D721Med (cell line): Measurements from ENCODE around the gene UBE4B.
"Not testable (repeated sequence)": the region's sequence is repeated elsewhere in the genome, so short reads cannot be mapped to it uniquely, and the experiment has no call there.

ENCODE experiments used
- DNase-seq: peaks from one replicate; pipeline ENCODE4 v3.0.0; 2011; ENCODE audit warnings: low spot score; ENCODE audit not compliant: insufficient read length
- FAIRE-seq: peaks from 2 replicates; lab custom pipeline; 2011; peaks lifted over from hg19 to GRCh38; lab: Jason Lieb, UNC
- TF ChIP-seq, protein P1 (sequence below): IDR thresholded peaks from 2 replicates; pipeline ENCODE4 v1.5.1; 2012; ENCODE audit warnings: mild to moderate bottlenecking, control low read depth; ENCODE audit not compliant: insufficient read depth; ENCODE audit errors: missing control alignments

UBE4B gene

DNA sequence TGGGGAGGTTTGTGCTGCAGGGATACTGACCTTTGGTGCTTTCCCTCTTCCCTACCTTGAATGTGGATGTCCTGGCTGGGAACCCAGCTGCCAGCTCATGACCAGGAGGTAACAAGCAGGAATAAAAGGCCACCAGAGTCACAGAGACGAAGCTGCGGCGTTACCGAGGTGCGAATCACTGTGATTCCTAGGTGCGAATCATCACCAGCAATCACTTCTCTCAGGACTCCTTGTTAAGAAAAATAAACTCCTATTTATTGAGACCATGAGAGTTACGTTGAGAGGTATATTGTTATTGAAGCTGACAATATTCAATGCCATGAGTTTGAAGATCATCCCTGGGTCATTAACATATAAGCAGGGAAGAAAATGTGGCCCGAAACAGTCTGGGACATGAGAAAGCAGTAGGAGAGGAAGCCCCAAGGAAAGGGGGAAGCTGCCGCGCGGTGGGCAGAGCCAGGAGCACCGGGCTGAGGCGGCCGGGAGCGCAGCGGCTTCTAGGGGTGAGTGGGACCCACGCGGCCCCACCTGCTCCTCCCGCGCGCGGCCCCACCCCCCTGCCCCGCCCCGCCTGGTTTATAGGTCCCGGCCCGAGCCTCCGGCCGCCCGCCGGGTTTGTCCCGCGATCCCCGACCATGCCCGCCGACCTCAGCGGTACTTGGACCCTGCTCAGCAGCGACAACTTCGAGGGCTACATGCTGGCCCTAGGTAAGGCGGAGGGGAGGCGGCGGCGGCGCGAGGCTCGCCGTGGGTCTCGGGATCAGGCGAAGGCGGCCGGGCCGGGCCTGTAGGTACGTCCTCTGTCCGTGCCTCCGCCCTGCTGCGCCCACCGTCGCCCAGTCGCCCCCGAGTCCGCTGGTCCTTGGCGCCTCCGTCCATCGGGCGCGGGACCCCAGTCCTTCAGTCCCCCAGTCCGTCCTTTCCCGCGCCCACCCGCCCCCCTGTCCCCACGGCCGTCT, 35.9 kb upstream of the UBE4B start, which contains the start of gene RBP7:
Gene RBP7 (plus strand): TSS at position 605 of the 959 bp plus-strand sequence. CDS start 31 bp downstream, at position 636.
- TF ChIP-seq, protein P1, sequence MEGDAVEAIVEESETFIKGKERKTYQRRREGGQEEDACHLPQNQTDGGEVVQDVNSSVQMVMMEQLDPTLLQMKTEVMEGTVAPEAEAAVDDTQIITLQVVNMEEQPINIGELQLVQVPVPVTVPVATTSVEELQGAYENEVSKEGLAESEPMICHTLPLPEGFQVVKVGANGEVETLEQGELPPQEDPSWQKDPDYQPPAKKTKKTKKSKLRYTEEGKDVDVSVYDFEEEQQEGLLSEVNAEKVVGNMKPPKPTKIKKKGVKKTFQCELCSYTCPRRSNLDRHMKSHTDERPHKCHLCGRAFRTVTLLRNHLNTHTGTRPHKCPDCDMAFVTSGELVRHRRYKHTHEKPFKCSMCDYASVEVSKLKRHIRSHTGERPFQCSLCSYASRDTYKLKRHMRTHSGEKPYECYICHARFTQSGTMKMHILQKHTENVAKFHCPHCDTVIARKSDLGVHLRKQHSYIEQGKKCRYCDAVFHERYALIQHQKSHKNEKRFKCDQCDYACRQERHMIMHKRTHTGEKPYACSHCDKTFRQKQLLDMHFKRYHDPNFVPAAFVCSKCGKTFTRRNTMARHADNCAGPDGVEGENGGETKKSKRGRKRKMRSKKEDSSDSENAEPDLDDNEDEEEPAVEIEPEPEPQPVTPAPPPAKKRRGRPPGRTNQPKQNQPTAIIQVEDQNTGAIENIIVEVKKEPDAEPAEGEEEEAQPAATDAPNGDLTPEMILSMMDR: no peak
- no peak for DNase-seq

DNA sequence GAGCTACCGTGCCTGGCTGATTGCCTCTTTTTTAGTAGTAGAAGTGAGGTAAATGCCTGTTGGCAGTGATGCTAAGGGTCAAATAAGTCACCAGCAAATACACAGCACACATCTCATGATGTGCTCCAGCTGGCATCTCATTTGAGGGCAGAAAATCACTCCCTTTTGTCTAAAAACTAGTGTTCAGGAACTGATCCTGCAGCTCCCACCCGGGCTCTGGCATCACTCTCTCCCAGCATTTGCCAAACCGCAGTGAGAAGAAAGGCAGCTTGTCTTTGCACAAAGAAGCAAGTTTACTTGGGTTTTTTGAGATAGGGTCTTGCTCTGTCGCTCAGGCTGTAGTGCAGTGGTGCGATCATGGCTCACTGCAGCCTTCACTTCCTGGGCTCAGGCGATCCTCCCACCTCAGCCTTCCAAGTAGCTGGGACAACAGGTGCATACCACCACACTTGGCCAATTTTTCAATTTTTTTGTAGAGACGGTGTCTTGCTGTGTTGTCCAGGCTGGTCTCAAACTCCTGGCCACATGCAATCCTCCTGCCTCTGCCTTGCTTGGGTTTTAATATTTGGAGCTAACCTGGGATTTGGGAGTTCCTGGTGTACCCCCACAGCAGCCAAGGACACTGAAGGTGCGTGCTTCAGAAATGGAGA, 31.6 kb upstream of the UBE4B start:
- no peak for FAIRE-seq
- TF ChIP-seq, protein P1: no peak
- no peak for DNase-seq

More for the DNA sequence above, 35.9 kb upstream of the UBE4B start, which contains the start of gene RBP7:
- no peak for FAIRE-seq

DNA sequence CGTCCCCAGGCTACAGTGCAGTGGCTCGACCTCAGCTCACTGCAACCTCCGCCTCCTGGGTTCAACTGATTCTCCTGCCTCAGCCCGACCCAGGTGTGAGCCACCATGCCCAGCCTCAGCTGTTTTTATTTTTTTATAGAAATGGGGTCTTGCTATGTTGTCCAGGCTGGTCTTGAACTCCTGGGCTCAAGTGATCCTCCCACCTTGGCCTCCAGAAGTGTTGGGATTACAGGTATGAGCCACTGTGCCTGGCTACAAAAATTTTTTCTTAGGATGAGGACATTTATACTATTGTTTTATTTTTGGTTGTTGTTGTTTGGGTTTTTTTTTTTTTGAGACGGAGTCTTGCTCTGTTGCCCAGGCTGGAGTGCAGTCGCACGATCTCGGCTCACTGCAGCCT, 27.5 kb upstream of the UBE4B start:
- not testable (repeated sequence) for FAIRE-seq, DNase-seq

DNA sequence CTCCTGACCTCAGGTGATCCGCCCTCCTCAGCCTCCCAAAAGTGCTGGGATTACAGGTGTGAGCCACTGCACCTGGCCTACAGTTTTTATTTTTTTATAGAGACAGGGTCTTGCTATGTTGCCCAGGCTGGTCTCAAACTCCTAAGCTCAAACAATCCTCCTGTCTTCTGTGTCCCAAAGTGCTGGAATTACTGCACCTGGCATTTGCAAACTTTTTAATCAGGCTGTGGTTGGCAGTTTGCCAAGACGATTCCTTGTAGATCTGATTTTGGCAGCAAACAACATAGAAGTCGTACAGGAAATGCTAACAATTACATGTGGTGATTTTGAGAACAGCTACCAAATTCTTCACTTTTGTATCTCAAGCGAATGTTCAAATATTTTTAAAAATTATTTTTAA, 25.6 kb upstream of the UBE4B start:
- no peak for FAIRE-seq
- TF ChIP-seq, protein P1: no peak

DNA sequence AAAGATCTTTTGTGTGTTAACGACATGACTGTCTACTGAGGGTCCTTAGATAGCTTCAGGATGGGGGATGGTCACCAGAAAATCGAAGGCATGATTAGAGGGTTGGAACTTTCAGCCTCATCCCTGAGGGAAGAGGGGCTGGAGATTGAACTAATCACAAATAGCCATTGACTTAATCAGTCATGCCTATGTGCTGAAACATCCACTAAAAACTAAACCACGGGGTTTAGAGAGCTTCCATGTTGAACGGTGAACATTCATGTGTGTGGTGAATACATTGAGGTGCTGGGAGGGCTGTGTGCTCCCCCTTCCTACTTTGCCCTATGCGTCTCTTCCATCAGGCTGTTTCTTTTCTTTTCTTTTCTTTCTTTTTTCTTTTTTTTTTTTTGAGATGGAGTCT, 18.7 kb upstream of the UBE4B start:
- FAIRE-seq (no peak), DNase-seq (no peak)
- TF ChIP-seq, protein P1: no peak

More for the DNA sequence above, 25.6 kb upstream of the UBE4B start:
- DNase-seq: no peak

DNA sequence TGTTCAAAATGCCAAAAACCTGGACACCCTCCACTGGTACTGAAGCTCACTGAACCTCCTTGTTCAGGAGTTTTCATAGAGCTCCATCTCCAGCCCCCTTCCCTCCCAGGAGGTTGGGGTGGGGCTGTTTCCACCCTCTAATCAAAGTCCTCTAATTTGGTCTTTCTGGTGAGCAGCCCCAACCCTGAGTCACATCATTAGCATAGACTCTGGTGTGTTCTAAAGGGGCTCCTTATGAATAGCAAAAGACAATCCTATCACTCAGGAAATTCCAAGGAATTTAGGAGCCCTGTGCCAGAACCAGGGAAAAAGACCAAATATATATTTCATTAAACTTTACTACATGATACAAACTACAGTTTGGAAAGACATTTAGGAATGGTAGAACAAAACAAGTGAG, 13.2 kb upstream of the UBE4B start:
- TF ChIP-seq, protein P1: no peak
- FAIRE-seq (no peak), DNase-seq (no peak)

DNA sequence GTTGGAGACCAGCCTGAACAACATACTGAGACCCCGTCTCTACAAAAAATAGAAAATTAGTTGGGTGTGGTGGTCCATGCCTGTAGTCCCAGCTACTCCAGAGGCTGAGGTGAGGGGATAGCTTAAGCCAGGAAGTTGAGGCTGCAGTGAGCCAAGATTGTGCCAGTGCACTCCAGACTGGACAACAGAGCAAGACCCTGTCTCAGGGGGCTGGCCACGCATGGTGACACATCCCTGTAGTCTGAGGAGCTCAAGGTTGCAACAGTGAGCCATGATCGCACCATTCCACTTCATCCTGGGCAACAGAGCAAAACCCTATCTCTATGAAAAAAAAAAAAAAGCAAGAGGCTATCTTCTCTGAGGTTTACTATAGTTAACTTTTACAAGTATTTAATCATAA, 12.7 kb upstream of the UBE4B start:
- no peak for FAIRE-seq
- DNase-seq: no peak
- TF ChIP-seq, protein P1: no peak

DNA sequence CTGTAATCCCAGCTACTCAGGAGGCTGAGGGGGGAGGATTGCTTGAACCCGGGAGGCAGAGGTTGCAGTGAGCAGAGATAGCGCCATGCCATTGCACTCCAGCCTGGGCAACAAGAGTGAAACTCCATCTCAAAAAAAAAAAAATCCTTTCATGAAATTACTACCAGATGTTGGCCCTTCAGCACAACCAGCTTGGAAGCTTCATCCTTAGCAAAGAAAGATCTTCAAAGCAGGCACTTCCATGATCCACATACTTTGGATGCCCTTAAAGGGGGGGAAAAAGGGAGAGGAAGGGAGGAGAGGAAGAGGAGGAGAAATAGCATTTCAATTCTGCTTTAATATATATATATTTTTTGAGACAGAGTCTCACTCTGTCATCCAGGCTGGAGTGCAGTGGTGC, 12.1 kb upstream of the UBE4B start:
- not testable (repeated sequence) for FAIRE-seq, DNase-seq

DNA sequence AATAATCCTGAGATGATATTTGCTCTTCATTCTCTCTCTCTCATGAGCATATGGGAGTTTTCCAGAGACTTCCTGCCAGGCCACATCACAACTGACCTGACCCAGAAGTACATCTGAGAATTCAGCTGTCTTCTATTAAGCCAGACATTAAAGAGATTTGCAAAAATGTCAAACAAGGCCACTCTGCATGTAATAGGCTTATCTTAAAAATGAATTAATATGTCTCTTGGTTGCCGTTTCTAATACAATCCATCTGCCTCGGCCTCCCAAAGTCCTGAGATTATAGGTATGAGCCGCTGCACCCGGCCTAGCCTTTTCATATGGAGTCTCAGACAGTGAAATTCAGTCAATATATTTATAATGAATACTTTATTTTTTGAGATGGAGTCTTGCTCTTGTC, 10.8 kb upstream of the UBE4B start:
- not testable (repeated sequence) for FAIRE-seq, DNase-seq
